Fibroblast of villous mesenchyme (primary cell): ENCODE data around the gene AKIP1. TPM values are rescaled to one million over a fixed set of nuclear protein-coding genes. Genes with fewer than 3 reads are reported as not detected.

Source experiments
- DNase-seq: peaks from one replicate; pipeline ENCODE4 v3.0.0-alpha.2; 2010; ENCODE audit warnings: low read depth
- H3K4me3 ChIP-seq: 2 replicates; pipeline ENCODE4 v1.5.1; 2011; ENCODE audit warnings: low read depth, mild to moderate bottlenecking, low read length
- CTCF ChIP-seq: IDR thresholded peaks from 2 replicates; pipeline ENCODE4 v1.5.1; 2012; ENCODE audit warnings: low read depth, mild to moderate bottlenecking, low read length; ENCODE audit not compliant: insufficient read depth
- total RNA-seq: library from RNA; depleted of rRNA; stranded (reverse); fragments of >200 nt; gene quantifications from 2 replicates; pipeline ENCODE4 v1.2.3, GENCODE V29; 2012

AKIP1 gene
- total RNA-seq, 1 donor, result 74.3 TPM

- TF ChIP-seq CTCF, result no peak
- peak; percentile 87 for DNase-seq
- peak overlapping the region; percentile 35 for H3K4me3 ChIP-seq
Measured at GRCh38 chr11:8917157-8917825, 6.3 kb downstream of the AKIP1 start.

GRCh38 chr11:8922691-8923090 lies 11.7 kb downstream of the AKIP1 start:
- TF ChIP-seq CTCF, result no peak
- H3K4me3 ChIP-seq, result no peak overlapping the region
- DNase-seq, result no peak

GRCh38 chr11:8925711-8926110 lies 14.7 kb downstream of the AKIP1 start:
- no peak for DNase-seq
- TF ChIP-seq CTCF, result no peak
- no peak overlapping the region for H3K4me3 ChIP-seq

- no peak for TF ChIP-seq CTCF
- DNase-seq, result no peak
- no peak overlapping the region for H3K4me3 ChIP-seq
Measured at GRCh38 chr11:8926236-8926635, 15.2 kb downstream of the AKIP1 start.

- DNase-seq, result no peak
- no peak for TF ChIP-seq CTCF
- no peak overlapping the region for H3K4me3 ChIP-seq
Measured at GRCh38 chr11:8927233-8927632, 16.2 kb downstream of the AKIP1 start.

GRCh38 chr11:8928205-8928604 lies 17.2 kb downstream of the AKIP1 start:
- no peak for TF ChIP-seq CTCF

More at GRCh38 chr11:8928205-8928604, 17.2 kb downstream of the AKIP1 start:
- DNase-seq, result no peak
- no peak overlapping the region for H3K4me3 ChIP-seq
